Lower leg skin (tissue), 4 donors: ENCODE results near the gene AGO3. TPM values are rescaled to one million over a fixed set of nuclear protein-coding genes. Genes with fewer than 3 reads are reported as not detected.

ENCODE experiments used
- DNase-seq, 2 donors: peaks; one replicate each; pipeline ENCODE4 v3.0.0-alpha.2; 2019; ENCODE audit warnings: low spot score in 2 of 2
- H3K4me3 ChIP-seq: fragments of 200-600 bp; sonication (generic); 2 replicates; pipeline ENCODE4 v1.5.1; 2017; ENCODE audit warnings: mild to moderate bottlenecking, low read depth; ENCODE audit not compliant: poor library complexity, severe bottlenecking
- CTCF ChIP-seq, 3 donors: fragments of 450-650 bp; IDR thresholded peaks; one replicate each; pipeline ENCODE4 v1.5.1; 2016; ENCODE audit warnings: antibody characterized with exemption in 3 of 3, mild to moderate bottlenecking in 3 of 3, moderate library complexity in 2 of 3
- POLR2A ChIP-seq, 2 donors: fragments of 450-650 bp; IDR thresholded peaks; one replicate each; pipeline ENCODE4 v1.6.1; 2016 to 2017; ENCODE audit warnings: antibody characterized with exemption in 2 of 2, mild to moderate bottlenecking in 1 of 2, moderate library complexity in 1 of 2
- WGBS, 2 donors: methylation state at CpG; one replicate each; pipeline ENCODE4 v1.1.5; 2018; 5-methylcytosine and 5-hydroxymethylcytosine counted together
- intact Hi-C: fragments of 100-400 bp; cut with DNase I; formaldehyde crosslinking; loops from one replicate; pipeline ENCODE4 v1.15.0; 2023; ENCODE audit warnings: low total_unique reads
- total RNA-seq, 4 donors: library from RNA; depleted of rRNA; stranded (reverse); fragments of >200 nt; gene quantifications; one replicate each; pipeline ENCODE4 v1.1.0, GENCODE V29; 2016

The AGO3 gene
- total RNA-seq, 4 donors from 2014 or later, result 11.5 to 25.8 (median 20.9) TPM

GRCh38 chr1:36081926-36082485 is 151.1 kb downstream of the AGO3 start:
- intact Hi-C loops, result no loop called here
- TF ChIP-seq CTCF (IDR thresholded peaks at IDR 0.05) (no peak), POLR2A (IDR thresholded peaks at IDR 0.05) (no peak)
- no peak overlapping the region for H3K4me3 ChIP-seq
- DNase-seq, result no peak
- 54 to 65% methylated on average over 3 of the region's 3 CpGs for WGBS, 2 donors

- TF ChIP-seq POLR2A (IDR thresholded peaks at IDR 0.05), result no peak
- H3K4me3 ChIP-seq, result no peak overlapping the region
- WGBS, 2 donors, result 85 to 92% methylated on average over 13 of the region's 13 CpGs
- intact Hi-C loops, result no loop called here
- DNase-seq, result no peak
These were observed 152.3 kb downstream of the AGO3 start for GRCh38 chr1:36083219-36083618.

GRCh38 chr1:36083635-36084496 is 153.0 kb downstream of the AGO3 start, which contains the start of gene TEKT2:
TSS of gene TEKT2 (plus strand) at chr1:36084094. CDS start at chr1:36084922, 828 bp downstream.
- 13 to 24% methylated on average over 38 to 54 of the region's 59 CpGs for WGBS, 2 donors
- no peak for DNase-seq
- TF ChIP-seq CTCF (IDR thresholded peaks at IDR 0.05) (no peak), POLR2A (IDR thresholded peaks at IDR 0.05) (no peak)

GRCh38 chr1:36084497-36085115 is 153.7 kb downstream of the AGO3 start:
- no peak for TF ChIP-seq CTCF (IDR thresholded peaks at IDR 0.05)
- no peak for TF ChIP-seq POLR2A (IDR thresholded peaks at IDR 0.05)
- no peak for DNase-seq
- intact Hi-C loops, result no loop called here
- peak overlapping the region; percentile 18 for H3K4me3 ChIP-seq
- 48 to 53% methylated on average over 18 to 19 of the region's 19 CpGs for WGBS, 2 donors

More at GRCh38 chr1:36083635-36084496, 153.0 kb downstream of the AGO3 start, which contains the start of gene TEKT2:
- intact Hi-C loops, result no loop called here
- H3K4me3 ChIP-seq, result peak within 1 kb of the TSS; percentile 18

- TF ChIP-seq POLR2A (IDR thresholded peaks at IDR 0.05) (no peak), CTCF (IDR thresholded peaks at IDR 0.05) (no peak)
- intact Hi-C loops, result no loop called here
- 85 to 88% methylated on average over 9 of the region's 9 CpGs for WGBS, 2 donors
- DNase-seq, result no peak
- no peak overlapping the region for H3K4me3 ChIP-seq
These were observed 154.2 kb downstream of the AGO3 start for GRCh38 chr1:36085126-36085525.
